ENCODE measurements around the gene FKBP2. TPM values are rescaled to one million over a fixed set of nuclear protein-coding genes. Genes with fewer than 3 reads are reported as not detected.

FKBP2 gene
- total and polyA plus RNA-seq, 2 of the 13 experiments (the other 11 are each of a cell fraction or from before 2014, with no cell fraction given) = 30.1 to 53.3 TPM

GRCh38 chr11:64245797-64246620, 5.1 kb downstream of the FKBP2 start (continued):
- TF ChIP-seq CCDC6 (CRISPR knock-in tag; IDR thresholded peaks at IDR 0.05) (no peak), ZBTB8A (CRISPR knock-in tag; IDR thresholded peaks at IDR 0.05; ENCODE audit: borderline replicate concordance, low read depth) (no peak), TFAP4 (IDR thresholded peaks at IDR 0.05; ENCODE audit: borderline replicate concordance, low read depth) (no peak), MAX (IDR thresholded peaks at IDR 0.05) (peak; percentile 28; the same call in 1 of the 2 replicates), ZNF543 (CRISPR knock-in tag; IDR thresholded peaks at IDR 0.05) (0 out of 2 replicates have a peak, but pooled peaks have one; percentile 44), ZNF563 (CRISPR knock-in tag; IDR thresholded peaks at IDR 0.05) (0 out of 2 replicates have a peak, but pooled peaks have one; percentile 26), ZNF780A (CRISPR knock-in tag; IDR thresholded peaks at IDR 0.05) (0 out of 2 replicates have a peak, but pooled peaks have one; percentile 3), MEIS2 (CRISPR knock-in tag; IDR thresholded peaks at IDR 0.05) (peak; percentile 54; the same call in 1 of the 2 replicates), ZNF18 (CRISPR knock-in tag; IDR thresholded peaks at IDR 0.05; ENCODE audit: insufficient replicate concordance) (peak; percentile 55), CCAR2 (optimal IDR thresholded peaks at IDR 0.05; ENCODE audit: low read depth, low read length) (no peak), ZMYM2 (CRISPR knock-in tag; IDR thresholded peaks at IDR 0.05) (peak; percentile 84), ZBTB38 (CRISPR knock-in tag; IDR thresholded peaks at IDR 0.05) (no peak; the same call in 1 of the 2 replicates), TEAD3 (CRISPR knock-in tag; optimal IDR thresholded peaks at IDR 0.05; ENCODE audit: borderline replicate concordance) (peak; percentile 39), KLF12 (CRISPR knock-in tag; IDR thresholded peaks at IDR 0.05; ENCODE audit: borderline replicate concordance) (no peak), HMGXB3 (CRISPR knock-in tag; IDR thresholded peaks at IDR 0.05; ENCODE audit: borderline replicate concordance) (no peak), THAP9 (CRISPR knock-in tag; IDR thresholded peaks at IDR 0.05; ENCODE audit: borderline replicate concordance) (0 out of 2 replicates have a peak, but pooled peaks have one; percentile 60), MAF1 (CRISPR knock-in tag; IDR thresholded peaks at IDR 0.05; ENCODE audit: borderline replicate concordance) (no peak), ZNF788 (CRISPR knock-in tag; IDR thresholded peaks at IDR 0.05; ENCODE audit: borderline replicate concordance) (0 out of 2 replicates have a peak, but pooled peaks have one; percentile 18)

Measured in HepG2 (cell line).